ENCODE measurements around the gene DARS2. TPM values are rescaled to one million over a fixed set of nuclear protein-coding genes. Genes with fewer than 3 reads are reported as not detected.

Gene DARS2
- total and polyA plus RNA-seq, 10 of the 15 experiments (the other 5 are each of a cell fraction or from before 2014, with no cell fraction given) = 23.9 to 69.7 (median 37.3) TPM

- TF ChIP-seq NKRF (conservative IDR thresholded peaks at IDR 0.05) (peak; percentile 51), JUND (IDR thresholded peaks at IDR 0.05; ENCODE audit: low read depth, low read length) (no peak), POU2F2 (IDR thresholded peaks at IDR 0.05; ENCODE audit: borderline replicate concordance, low read depth, low read length) (no peak), NRF1 (conservative IDR thresholded peaks at IDR 0.05; ENCODE audit: low read depth, low read length) (no peak), IKZF1 (conservative IDR thresholded peaks at IDR 0.05) (peak; percentile 96), USF2 (IDR thresholded peaks at IDR 0.05; ENCODE audit: borderline replicate concordance, low read depth, low read length) (no peak), CEBPB (IDR thresholded peaks at IDR 0.05; ENCODE audit: borderline replicate concordance in 1 of 2, low read depth in 2 of 2, low read length in 2 of 2) (no peak), STAT3 (IDR thresholded peaks at IDR 0.05; ENCODE audit: low read depth, low read length) (no peak), SIX5 (IDR thresholded peaks at IDR 0.05; ENCODE audit: low read depth, low read length, severe bottlenecking) (no peak), NFYA (IDR thresholded peaks at IDR 0.05; ENCODE audit: borderline replicate concordance, low read depth, low read length) (no peak), ATF2 (IDR thresholded peaks at IDR 0.05; ENCODE audit: low read length) (no peak), SP1 (IDR thresholded peaks at IDR 0.05; ENCODE audit: low read depth, low read length) (no peak), RB1 (IDR thresholded peaks at IDR 0.05; ENCODE audit: borderline replicate concordance) (peak; percentile 58; the same call in 1 of the 2 replicates), BCL3 (IDR thresholded peaks at IDR 0.05; ENCODE audit: borderline replicate concordance, insufficient read depth, low read depth, low read length, poor library complexity, severe bottlenecking) (no peak), HDAC6 (IDR thresholded peaks at IDR 0.05; ENCODE audit: unreplicated experiment) (no peak), IKZF2 (IDR thresholded peaks at IDR 0.05) (peak; percentile 62 to 75; a peak in 2 of 4 replicates)
These were observed 44.0 kb downstream of the DARS2 start, which contains the start of gene ZBTB37 (continued) for GRCh38 chr1:173868266-173869020.

All from GM12878 (cell line).